ENCODE data around the gene FGF6. TPM values are rescaled to one million over a fixed set of nuclear protein-coding genes. Genes with fewer than 3 reads are reported as not detected.
"Not testable (repeated sequence)": the region's sequence is repeated elsewhere in the genome, so short reads cannot be mapped to it uniquely, and the experiment has no call there.

Gene FGF6
- total RNA-seq, 2 donors from 2014 or later, result not detected

DNA sequence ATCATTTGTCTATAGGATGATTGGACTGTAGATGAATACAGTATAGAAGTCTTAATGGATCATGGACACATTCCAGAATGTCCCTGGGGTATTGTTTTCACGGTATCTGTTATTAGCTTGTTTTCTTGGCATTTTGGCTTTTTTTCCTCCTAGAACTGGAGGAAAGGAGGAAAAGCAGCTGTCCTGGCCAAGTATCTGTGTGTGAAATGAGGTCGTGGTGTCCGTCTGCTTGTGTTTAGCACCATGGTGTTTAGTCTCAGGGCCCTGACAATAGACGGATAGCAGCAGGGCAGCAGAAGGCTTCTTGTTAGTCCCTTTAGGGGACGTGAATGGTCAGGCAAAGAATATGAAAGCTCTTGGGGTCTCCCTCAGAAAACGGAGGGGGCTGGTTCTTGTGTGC, 21.2 kb downstream of the FGF6 start:
- intact Hi-C loops (cut with DNase I, micrococcal nuclease), result loop anchor here in 1 of 2 donors (5.0 kb wide), 1 partner anchor 103 kb away; no protein-coding TSS in a partner anchor
- ATAC-seq (no peak), DNase-seq (no peak)

DNA sequence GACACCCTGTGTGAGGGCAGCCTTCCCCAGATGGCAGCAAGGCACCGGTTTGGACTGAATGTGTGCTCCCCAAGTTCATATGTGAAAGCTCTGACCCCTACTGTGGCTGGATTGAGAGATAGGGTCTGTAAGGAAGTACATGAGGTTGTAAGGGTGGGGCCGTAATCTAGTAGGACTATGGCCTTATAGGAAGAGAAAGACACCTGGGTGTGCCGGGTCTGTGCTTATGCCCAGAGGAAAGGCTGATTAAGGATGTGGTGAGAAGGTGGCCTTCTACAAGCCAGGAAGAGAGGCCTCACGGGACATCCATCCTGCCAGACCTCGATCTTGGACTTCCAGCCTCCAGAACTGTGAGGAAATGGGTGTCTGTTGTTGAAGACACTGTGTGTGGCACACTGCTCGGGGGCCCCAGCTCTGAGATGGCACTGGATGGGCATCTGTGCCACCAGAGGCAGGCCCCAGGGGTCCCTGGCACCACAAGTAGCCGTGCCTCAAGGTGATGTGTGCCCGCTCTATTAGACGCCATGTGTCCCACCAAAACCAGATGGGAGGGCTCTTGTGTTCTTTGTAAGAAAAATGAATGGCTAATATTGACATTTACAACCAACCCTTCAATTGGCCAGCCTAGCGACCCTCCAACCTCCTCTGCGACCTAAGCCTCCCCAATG, 22.0 kb downstream of the FGF6 start:
- intact Hi-C loops (cut with DNase I, micrococcal nuclease), result loop anchor here in 1 of 2 donors (5.0 kb wide), 1 partner anchor 104 kb away; no protein-coding TSS in a partner anchor
- DNase-seq (peak in 1 of 2 donors; percentile 13), ATAC-seq (peak; percentile 91)

DNA sequence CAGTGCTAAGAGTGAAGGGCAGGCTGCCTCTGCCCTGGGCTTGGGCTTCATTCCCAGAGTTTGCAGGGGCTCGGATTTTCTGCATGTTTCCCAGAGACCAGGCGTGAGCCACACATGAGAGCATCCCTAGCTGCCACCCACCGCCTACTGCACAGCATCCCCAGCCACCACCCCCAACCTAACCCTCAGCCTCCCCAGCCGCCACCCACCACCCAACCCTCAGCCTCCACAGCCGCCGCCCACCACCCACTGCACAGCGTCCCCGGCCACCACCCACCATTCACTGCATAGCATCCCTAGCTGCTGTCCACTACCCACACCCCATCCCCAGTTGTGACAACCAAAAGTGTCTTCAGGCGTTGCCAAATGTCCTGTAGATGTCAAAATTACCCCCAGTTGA, 22.6 kb downstream of the FGF6 start:
- DNase-seq (no peak), ATAC-seq (no peak)
- intact Hi-C loops (cut with DNase I, micrococcal nuclease), result loop anchor here in 1 of 2 donors (5.0 kb wide), 1 partner anchor 104 kb away; no protein-coding TSS in a partner anchor

DNA sequence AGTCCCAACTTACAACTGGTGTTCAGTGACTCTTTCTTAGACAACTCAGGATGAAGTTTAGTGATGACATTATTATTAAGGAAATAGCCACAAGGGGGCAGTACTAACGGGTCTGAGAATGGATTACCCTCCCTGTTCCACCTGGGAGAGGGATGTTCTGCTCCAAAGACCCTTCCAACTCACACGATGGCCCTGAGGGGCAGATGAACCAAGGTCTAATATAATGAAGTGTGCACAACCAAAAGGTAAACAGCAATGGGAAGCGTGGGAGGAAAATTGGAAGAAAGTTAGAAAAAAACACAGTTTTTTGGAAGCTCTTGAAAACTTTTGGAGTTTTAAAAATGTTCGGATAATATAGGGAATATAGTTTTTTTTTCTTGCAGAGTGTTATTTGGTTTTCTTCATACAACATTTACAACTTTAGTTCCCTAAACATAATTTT, 24.0 kb downstream of the FGF6 start:
- ATAC-seq, result peak; percentile 37
- intact Hi-C loops (cut with DNase I, micrococcal nuclease), result loop anchor here in 1 of 2 donors (5.0 kb wide), 1 partner anchor 106 kb away; no protein-coding TSS in a partner anchor

DNA sequence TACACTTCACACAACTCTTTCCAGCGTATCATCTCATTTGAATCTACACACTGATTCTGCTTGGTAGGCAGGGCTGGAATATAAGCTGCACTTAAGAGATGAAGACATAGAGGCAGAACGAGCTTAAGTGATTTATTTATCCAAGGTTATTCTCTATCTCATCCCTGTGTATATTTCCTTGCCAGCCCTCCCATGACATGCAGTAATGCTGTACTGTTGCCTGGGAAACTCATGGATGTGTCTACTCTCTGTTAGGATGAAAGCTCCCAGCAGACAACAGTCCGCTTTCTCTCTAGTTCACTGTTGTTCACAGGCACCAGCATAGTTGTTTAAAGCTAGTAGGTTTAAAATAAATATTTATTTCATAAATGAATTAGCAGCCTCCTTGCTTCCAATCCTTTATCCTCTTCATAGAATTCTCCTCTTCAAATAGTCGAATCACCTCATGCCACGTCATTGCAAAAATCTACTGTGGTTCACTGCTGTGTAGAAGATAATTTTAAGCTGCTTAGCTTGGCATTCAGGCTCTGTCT, 25.4 kb downstream of the FGF6 start:
- no peak for DNase-seq
- intact Hi-C loops (cut with DNase I, micrococcal nuclease), result loop anchor here in 1 of 2 donors (5.0 kb wide), 1 partner anchor 107 kb away; no protein-coding TSS in a partner anchor

More for the DNA sequence above, 24.0 kb downstream of the FGF6 start:
- no peak for DNase-seq

DNA sequence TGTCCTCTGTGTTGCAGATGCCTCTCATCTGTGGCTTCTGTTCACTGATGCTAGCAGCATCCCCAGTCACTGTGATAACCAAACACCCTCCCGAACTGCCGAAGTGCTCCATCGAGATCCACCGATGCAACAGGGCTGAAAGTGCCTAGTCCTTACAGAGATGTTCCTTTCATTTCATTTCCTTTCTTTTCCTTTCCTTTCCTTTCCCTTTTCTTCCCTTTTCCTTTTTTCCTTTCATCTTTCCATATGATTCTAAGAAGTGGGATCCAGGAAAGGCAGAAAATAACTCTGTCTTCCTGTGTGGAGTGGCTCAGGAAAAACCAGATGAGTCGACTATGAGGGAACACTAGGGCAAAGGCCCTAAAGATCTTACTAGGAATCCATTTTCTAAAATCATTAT, 26.7 kb downstream of the FGF6 start:
- ATAC-seq (no peak), DNase-seq (no peak)
- intact Hi-C loops (cut with DNase I, micrococcal nuclease), result no loop called here

More for the DNA sequence above, 25.4 kb downstream of the FGF6 start:
- ATAC-seq, result no peak

DNA sequence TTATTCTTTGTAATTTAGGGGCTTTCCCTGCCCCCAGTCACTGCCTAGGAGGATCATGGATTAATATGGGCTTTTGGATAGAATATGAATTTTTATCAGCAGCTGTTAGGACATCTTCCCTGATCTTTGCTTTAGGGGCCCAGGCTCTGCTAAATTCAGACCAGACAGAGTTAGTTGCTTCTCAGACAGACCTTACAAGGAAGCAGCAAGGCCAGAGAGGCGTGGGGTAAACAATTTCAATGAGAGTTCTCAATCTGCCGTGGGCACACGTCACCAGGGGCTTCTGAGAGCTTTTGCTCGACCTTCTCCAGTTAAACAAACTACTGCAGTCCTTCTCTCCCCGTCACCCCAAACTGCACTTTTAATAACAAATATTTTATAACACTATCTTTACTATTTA, 27.7 kb downstream of the FGF6 start:
- intact Hi-C loops (cut with DNase I, micrococcal nuclease), result no loop called here
- DNase-seq, result no peak

DNA sequence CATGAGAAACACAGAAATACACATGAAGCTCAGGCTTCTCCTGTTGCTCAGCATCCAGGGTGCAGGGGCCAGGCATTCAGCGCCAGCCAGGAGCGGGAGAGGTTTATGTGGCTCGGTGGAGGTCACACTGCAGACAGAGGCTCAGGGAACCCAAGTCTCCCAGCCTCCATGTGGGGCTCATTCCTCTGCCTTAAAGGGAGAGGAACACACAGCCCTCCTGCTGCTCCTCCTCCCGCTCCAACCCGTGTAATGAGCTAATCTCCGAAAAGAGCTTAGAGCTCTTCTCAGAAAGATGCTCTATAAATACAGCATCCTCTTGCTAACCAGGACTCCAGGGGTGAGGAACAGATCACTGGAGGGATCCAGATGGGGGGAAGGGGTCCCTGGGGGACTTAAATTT, 28.2 kb downstream of the FGF6 start:
- ATAC-seq (no peak), DNase-seq (no peak)
- intact Hi-C loops (cut with DNase I, micrococcal nuclease), result no loop called here

More for the DNA sequence above, 27.7 kb downstream of the FGF6 start:
- ATAC-seq, result no peak

DNA sequence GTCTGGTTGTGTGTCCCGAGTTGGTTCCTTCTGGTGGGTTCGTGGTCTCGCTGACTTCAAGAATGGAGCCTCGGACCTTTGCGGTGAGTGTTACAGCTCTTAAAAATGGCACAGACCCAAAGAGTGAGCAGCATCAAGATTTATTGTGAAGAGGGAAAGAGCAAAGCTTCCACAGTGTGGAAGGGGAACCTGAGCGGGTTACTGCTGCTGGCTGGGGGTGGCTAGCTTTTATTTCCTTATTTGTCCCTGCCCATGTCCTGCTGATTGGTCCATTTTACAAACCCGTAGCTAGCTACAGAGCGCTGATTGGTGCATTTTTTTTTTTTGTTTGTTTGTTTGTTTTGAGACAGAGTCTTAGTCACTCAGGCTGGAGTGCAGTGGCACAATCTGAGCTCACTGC, 29.3 kb downstream of the FGF6 start:
- intact Hi-C loops (cut with DNase I, micrococcal nuclease), result no loop called here
- no peak for DNase-seq
- no peak for ATAC-seq

DNA sequence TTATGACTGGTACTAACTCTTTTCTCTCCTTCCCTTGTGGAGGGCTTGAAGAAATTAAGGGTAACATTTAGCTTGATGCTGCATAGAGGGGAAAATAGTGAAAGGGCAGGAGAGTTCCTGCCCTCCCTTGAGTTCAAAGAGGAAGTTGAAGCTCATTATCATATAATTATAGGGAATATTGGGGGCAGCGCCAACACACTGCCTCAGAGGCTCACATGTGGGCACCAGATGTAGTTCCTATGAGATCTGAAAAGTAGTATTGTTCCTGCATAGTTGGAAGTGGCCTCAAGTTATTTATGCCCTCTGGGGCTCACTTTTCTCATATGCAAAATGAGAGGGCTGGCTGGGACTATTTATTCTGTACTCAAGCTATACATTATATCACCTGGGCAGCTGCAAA, 33.1 kb downstream of the FGF6 start:
- ATAC-seq (no peak), DNase-seq (no peak)
- intact Hi-C loops (cut with DNase I, micrococcal nuclease), result no loop called here

DNA sequence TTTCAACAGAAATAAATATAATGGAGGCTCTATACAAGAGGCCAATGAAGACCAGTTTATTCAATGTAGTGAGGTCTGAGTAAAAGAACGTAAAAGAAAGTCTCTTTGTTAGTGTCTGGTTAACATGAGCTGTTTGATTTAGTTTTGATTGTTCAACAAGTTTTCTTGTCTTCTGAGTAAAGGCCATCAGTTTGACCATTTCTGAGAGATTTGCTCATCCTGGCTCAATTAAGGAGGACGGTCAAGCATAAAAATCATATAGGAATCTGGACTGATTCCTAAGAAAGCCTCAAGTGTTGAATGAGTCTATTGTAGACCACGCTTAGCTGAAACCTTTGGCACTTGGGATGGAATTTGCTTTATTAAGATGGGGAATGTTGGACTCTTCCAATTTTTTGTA, 33.6 kb downstream of the FGF6 start:
- DNase-seq, result no peak
- intact Hi-C loops (cut with DNase I, micrococcal nuclease), result no loop called here
- ATAC-seq, result no peak

DNA sequence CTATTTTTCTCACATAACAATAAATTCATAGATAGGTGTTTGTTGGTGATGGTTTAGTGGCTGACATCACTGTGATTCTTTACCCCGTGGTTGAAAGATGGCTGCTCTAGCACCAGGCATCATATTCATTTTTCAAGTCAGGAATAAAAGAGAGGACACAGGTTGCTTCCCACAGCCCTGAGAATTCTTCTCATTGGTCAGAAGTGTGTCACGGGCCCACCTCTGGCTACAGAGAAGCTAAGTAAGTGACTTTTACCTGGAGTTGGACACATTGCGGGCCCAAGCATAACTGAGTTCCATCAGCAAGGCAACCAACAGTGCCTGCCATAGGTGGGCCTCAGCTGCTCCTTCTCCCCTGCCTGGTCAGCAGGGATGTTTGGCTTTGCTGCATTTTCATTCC, 38.5 kb downstream of the FGF6 start:
- ATAC-seq, result no peak
- intact Hi-C loops (cut with DNase I, micrococcal nuclease), result no loop called here
- DNase-seq, result no peak

DNA sequence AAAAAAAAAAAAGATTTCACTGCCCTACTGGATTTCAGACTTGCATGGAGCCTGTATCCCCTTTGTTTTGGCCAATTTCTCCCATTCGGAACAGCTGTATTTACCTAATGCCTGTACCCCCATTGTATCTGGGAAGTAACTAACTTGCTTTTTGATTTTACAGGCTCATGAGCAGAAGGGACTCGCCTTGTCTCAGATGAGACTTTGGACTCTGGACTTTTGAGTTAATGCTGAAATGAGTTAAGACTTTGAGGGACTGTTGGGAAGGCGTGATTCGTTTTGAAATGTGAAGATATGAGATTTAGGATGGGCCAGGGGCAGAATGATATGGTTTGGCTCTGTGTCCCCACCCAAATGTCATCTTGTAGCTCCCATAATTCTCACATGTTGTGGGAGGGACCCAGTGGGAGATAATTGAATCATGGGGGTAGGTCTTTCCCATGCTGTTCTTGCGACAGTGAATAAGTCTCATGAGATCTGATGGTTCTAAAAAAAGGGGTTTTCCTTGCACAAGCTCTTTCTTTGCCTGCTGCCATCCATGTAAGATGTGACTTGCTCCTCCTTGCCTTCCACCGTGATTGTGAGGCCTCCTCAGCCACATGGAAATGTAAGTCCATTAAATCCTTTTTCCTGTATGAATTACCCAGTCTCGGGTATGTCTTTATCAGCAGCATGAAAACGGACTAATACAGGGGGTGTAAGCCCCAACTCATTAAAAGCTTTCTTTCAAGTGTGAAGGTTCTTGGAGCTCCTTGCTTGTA, 40.6 kb downstream of the FGF6 start:
- ATAC-seq, result peak; percentile 55
- DNase-seq; intact Hi-C loops (cut with DNase I, micrococcal nuclease): not testable (repeated sequence)

DNA sequence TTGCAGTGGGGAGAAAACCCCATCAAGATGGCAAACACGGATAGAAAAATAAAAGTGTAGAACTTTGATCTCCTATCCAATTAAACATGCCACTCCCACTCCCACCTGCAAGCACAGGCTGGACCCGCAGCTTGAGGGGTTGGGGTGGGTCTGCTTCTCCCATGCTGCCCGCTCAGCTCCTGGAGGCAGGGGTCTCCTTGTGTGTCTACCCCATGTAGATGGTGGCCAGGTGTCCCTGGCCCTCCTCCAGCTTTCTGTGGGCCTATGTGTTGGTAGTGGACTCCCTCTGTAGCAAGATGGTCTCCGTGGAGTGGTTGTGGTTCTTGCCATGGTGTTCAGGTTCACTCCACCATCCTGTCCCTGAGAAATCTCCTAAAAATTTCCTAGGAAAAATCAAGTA, 42.6 kb downstream of the FGF6 start:
- intact Hi-C loops (cut with DNase I, micrococcal nuclease), result no loop called here
- DNase-seq (no peak), ATAC-seq (no peak)

DNA sequence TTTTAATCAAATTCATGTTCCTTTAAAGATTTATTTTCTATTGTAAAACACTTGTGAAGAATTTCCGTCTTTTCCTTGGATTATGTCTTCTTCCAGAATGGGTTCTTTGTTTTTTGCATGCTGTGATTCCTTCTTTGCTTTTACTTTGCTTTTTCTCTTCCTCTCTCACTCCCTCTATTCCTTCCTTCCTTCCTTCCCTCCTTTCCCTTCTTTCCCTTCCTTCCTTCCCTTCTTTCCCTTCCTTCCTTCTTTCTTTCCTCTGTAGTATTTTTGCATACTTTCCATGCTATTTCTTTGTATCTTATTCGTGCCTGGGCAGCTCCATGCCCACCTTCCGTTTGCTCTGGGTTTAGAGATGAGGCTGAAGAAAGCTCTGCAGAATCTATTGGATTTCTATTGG, 44.5 kb downstream of the FGF6 start:
- intact Hi-C loops (cut with DNase I, micrococcal nuclease), result no loop called here
- DNase-seq (no peak), ATAC-seq (no peak)

DNA sequence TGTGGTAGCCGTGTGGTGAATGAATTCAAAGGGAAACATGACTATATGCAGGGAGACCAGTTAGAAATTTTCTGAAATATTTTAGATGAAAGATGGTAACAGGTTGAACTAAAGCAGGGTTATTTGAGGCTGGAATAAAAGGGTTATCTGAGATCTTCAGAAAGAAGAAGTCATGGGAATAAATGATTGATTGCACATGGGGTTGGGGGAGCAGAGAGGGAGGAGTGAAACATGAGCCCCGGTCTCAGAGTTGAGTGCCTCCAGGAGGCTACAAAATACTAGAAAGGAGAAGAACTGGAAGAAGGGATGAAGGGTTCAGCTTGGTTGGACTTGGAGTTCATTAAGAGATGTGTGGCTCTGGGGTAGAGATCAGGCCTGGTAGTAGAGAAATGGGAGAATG, 49.8 kb downstream of the FGF6 start:
- ATAC-seq, result no peak
- DNase-seq, result no peak
- intact Hi-C loops (cut with DNase I, micrococcal nuclease), result no loop called here

DNA sequence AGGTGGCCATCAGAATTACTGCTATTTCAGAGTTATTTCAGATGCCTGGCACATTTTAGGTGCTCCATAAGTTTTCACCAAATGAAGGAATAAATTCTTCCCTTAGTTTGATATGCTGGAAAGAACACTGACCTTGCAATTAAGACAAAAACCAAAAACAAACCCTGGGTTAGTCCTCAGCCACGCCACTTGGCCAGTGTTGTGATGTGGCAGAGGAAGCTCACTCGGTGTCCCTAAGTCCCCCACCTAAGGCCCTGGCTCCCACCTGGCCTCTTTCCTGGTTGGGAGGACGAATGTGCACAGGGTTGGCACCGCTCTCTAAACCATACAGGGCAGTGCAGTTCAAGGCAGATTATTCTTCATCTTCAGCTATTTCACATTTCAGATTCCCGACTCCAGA, 52.4 kb downstream of the FGF6 start:
- intact Hi-C loops (cut with DNase I, micrococcal nuclease), result no loop called here
- DNase-seq (no peak), ATAC-seq (no peak)

DNA sequence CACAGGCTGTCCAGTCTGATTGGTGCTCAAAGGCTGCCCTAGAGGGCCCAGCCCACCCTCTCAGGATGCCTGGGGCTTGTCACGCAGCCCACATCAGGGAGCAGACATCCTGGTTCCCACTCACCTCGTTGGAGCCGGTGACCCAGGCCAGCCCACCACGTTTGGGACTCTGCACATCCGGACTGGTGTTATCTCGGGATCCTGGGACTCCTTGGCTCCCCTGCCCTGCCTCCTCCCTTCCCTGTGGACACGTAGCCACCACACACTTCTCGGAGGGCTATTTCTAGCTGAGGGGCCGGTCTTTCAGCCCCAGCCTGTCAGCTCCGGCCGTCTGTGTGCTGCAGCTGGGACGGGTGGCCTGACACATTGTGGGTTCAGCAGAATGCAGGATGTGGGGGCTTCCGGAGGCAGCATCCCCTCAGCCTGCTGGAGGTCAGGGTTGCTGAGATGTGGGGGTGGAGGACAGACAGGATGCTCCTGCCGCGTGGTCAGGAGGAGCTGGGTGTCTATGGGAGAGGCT, 53.3 kb downstream of the FGF6 start:
- intact Hi-C loops (cut with DNase I, micrococcal nuclease), result no loop called here
- ATAC-seq, result no peak
- no peak for DNase-seq

DNA sequence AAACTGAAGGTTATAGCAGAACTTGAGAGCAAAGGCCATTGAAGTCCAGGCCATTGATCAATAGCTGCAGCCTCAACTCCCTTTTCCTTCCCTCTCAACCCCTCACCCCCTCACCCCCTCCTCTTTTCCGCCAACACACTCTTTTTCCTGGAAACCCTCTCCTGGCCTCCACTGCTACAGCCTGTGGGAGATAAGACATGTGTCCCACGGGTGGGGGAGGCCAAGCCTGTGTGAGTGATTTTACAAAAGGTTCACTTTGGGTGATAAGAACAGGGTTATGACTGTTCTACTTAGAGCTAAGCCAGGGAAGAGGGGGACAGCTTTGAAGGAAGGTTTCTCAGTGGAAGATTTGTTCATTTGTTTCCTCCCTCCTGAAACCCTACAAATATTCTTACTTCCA, 57.0 kb downstream of the FGF6 start:
- ATAC-seq, result no peak
- no peak for DNase-seq
- intact Hi-C loops (cut with DNase I, micrococcal nuclease), result no loop called here

DNA sequence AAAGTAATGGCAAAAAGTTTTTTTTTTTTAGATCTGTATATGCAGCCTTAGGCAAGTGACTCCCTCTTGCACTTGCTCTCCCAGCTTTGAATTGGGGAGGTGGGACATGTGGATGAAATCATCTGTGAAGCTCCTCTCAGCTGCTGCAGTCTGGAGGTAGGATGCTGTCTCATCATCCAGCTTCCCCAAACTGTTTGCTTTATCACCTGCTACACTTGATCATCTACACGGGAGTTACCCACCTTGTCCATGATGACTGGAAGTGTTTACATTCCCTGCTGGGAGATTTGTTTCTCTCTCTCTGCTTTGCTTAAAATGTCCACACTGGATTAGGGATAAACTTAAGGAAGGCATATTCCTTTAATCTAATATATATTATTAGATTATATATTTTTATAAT, 57.6 kb downstream of the FGF6 start:
- no peak for DNase-seq
- intact Hi-C loops (cut with DNase I, micrococcal nuclease), result no loop called here
- ATAC-seq, result no peak
